ENCODE results near the gene SF3A1.

DNA sequence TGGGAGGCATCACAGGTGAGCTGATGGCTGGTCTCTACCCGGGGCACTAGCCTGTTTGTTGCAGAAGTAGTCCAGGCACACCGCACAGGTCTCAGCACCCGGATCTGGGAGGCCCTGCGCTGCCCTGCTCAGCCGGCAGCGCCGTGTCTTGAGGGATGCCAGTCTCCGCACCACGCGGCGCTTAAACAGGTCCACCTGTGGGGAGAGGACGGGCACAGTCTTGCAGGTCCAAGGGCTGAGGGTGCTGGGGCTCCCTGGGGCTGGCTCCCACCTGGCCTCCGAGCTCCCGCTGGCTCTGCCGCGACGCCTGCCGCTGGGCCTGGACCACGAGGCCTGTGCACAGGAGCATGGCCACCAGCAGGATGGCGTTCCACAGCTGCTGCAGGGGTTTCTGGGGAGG is 23.3 kb upstream of the SF3A1 start:
- TF ChIP-seq, protein P1, sequence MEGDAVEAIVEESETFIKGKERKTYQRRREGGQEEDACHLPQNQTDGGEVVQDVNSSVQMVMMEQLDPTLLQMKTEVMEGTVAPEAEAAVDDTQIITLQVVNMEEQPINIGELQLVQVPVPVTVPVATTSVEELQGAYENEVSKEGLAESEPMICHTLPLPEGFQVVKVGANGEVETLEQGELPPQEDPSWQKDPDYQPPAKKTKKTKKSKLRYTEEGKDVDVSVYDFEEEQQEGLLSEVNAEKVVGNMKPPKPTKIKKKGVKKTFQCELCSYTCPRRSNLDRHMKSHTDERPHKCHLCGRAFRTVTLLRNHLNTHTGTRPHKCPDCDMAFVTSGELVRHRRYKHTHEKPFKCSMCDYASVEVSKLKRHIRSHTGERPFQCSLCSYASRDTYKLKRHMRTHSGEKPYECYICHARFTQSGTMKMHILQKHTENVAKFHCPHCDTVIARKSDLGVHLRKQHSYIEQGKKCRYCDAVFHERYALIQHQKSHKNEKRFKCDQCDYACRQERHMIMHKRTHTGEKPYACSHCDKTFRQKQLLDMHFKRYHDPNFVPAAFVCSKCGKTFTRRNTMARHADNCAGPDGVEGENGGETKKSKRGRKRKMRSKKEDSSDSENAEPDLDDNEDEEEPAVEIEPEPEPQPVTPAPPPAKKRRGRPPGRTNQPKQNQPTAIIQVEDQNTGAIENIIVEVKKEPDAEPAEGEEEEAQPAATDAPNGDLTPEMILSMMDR (IDR thresholded peaks at IDR 0.05), result no peak
- no peak for TF ChIP-seq POLR2A (IDR thresholded peaks at IDR 0.05)
